ENCODE data around the gene EHD2. TPM values are rescaled to one million over a fixed set of nuclear protein-coding genes. Genes with fewer than 3 reads are reported as not detected.

EHD2 gene
- total RNA-seq, 1 experiment from 2014 or later, result 0.11 TPM

GRCh38 chr19:47697863-47698609 lies 15.2 kb upstream of the EHD2 start:
- Histone ChIP-seq H3K9me3 (ENCODE audit: low read length) (no peaks in the 10 kb centered on the region), H3K4me2 (ENCODE audit: low read length) (no peak overlapping the region), H3K4me3 (ENCODE audit: low read length) (no peak overlapping the region), H3K36me3 (ENCODE audit: low read depth, low read length) (no peaks in the 10 kb centered on the region), H4K20me1 (ENCODE audit: low read length) (no peaks in the 10 kb centered on the region), H2AFZ (ENCODE audit: low read length) (no peak overlapping the region), H3F3A (ENCODE audit: low read length, unreplicated experiment) (no peaks in the 10 kb centered on the region), H3K27ac (ENCODE audit: low read length) (peak overlapping the region; percentile 30), H3K9ac (ENCODE audit: low read length) (no peak overlapping the region), H3K27me3 (ENCODE audit: low read length) (no peaks in the 10 kb centered on the region), H3K79me2 (ENCODE audit: low read length) (no peaks in the 10 kb centered on the region), H3K9me2 (replicated peaks; ENCODE audit: low read length) (no peaks in the 10 kb centered on the region), H3K4me1 (ENCODE audit: insufficient read depth, low read length) (0 out of 2 replicates have a peak, but pooled peaks cover 3% of the 10 kb centered on the region)
- ATAC-seq (peak; percentile 86), DNase-seq (peak; percentile 83)
- ChIA-PET CTCF (interaction anchor here (0.5 to 1.5 kb wide), 2 partner anchors 261 to 271 kb away, joined by 4 to 9 read pairs; no protein-coding TSS in a partner anchor), POLR2A (ENCODE audit: unreplicated experiment) (no interaction called here)
- no TSS peak for BruUV-seq (replicated peaks)
- intact Hi-C loops (cut with micrococcal nuclease), result loop anchor here (2.0 to 10.0 kb wide), 2 partner anchors 183 to 261 kb away; partner anchors contain the start of gene NAPA
- TF ChIP-seq EZH2phosphoT487 (IDR thresholded peaks at IDR 0.05; ENCODE audit: borderline replicate concordance, low read length) (no peak), CTCF (conservative IDR thresholded peaks at IDR 0.05; ENCODE audit: low read depth, low read length) (peak; percentile 88)

DNA sequence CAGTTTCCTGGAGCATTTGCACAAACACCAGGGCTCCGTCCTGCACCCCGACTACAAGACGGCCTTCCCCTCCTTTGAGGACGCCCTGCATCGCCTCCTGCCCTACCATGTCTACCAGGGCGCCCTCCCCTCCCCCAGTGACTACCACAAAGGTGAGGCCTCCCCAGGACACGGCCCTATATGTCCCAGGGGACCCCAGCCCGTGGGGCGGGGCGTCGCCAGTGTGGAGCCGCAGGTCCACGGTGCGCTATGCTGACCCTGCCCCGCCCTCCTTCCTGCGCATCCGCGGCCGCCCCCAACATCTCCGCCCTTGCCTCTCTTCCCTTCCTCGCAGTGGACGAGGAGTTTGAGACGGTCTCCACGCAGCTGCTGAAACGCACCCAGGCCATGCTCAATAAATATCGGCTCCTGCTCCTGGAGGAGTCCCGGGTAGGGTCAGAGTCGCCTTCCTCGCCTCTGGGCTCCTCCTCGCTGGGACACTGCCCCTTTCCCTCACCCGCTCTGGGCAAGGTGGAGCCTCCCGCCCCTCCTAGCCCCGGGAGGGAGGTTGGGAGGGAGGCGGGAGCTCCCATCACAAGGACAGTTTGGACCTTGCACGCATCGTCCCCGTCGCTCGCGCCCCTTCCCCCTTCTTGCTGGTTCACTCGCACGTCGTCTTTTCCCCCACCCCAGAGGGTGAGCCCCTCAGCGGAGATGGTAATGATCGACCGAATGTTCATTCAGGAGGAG lies 14.4 kb upstream of the EHD2 start:
- no peaks in the 10 kb centered on the region for H3K27me3 ChIP-seq (ENCODE audit: low read length)
- H3K79me2 ChIP-seq (ENCODE audit: low read length), result no peaks in the 10 kb centered on the region
- intact Hi-C loops (cut with micrococcal nuclease), result loop anchor here (2.0 to 10.0 kb wide), 2 partner anchors 184 to 262 kb away; partner anchors contain the start of gene NAPA
- DNase-seq (no peak), ATAC-seq (no peak)
- ChIA-PET POLR2A (ENCODE audit: unreplicated experiment) (no interaction called here), CTCF (interaction anchor here (0.5 to 1.5 kb wide), 2 partner anchors 262 to 272 kb away, joined by 4 to 9 read pairs; no protein-coding TSS in a partner anchor)
- H3K4me3 ChIP-seq (ENCODE audit: low read length), result no peak overlapping the region
- H3K27ac ChIP-seq (ENCODE audit: low read length), result no peak overlapping the region
- H4K20me1 ChIP-seq (ENCODE audit: low read length), result no peaks in the 10 kb centered on the region
- H3K36me3 ChIP-seq (ENCODE audit: low read depth, low read length), result no peaks in the 10 kb centered on the region
- no peaks in the 10 kb centered on the region for H3K9me2 ChIP-seq (replicated peaks; ENCODE audit: low read length)
- no peaks in the 10 kb centered on the region for H3K9me3 ChIP-seq (ENCODE audit: low read length)
- no TSS peak for BruUV-seq (replicated peaks)
- H3F3A ChIP-seq (ENCODE audit: low read length, unreplicated experiment), result no peaks in the 10 kb centered on the region
- TF ChIP-seq EZH2phosphoT487 (IDR thresholded peaks at IDR 0.05; ENCODE audit: borderline replicate concordance, low read length) (no peak), EZH2 (IDR thresholded peaks at IDR 0.05; ENCODE audit: low read length, unreplicated experiment) (no peak), CTCF (conservative IDR thresholded peaks at IDR 0.05; ENCODE audit: low read depth, low read length) (no peak)
- no peak overlapping the region for H3K4me2 ChIP-seq (ENCODE audit: low read length)
- no peak overlapping the region for H3K9ac ChIP-seq (ENCODE audit: low read length)
- H3K4me1 ChIP-seq (ENCODE audit: insufficient read depth, low read length), result 0 out of 2 replicates have a peak, but pooled peaks cover 3% of the 10 kb centered on the region
- H2AFZ ChIP-seq (ENCODE audit: low read length), result no peak overlapping the region
